Endothelial cell of umbilical vein (primary cell): ENCODE measurements around the gene GRM2. TPM values are rescaled to one million over a fixed set of nuclear protein-coding genes. Genes with fewer than 3 reads are reported as not detected.

Experiments
- BruUV-seq: library from RNA; stranded (reverse); fragments of 400-500 nt; replicated peaks from 2 replicates; lab custom pipeline; 2021; lab: Mats Ljungman, UMichigan
- CTCF ChIA-PET: fragments of 300-600, 350-600 bp; sonication (Branson Sonifier 250); formaldehyde crosslinking; loops from one replicate; lab custom pipeline; 2021; ENCODE audit warnings: antibody characterized with exemption, inconsistent platforms; lab: Charles Lee
- POLR2A ChIA-PET: fragments of 300-600, 350-600 bp; sonication (Branson Sonifier 250); formaldehyde crosslinking; loops from one replicate; lab custom pipeline; 2021; ENCODE audit warnings: antibody characterized with exemption, inconsistent platforms; lab: Charles Lee
- DNase-seq: peaks from one replicate; pipeline ENCODE4 v3.0.0-alpha.2; 2011; ENCODE audit warnings: low read depth, low spot score
- FAIRE-seq: peaks from 2 replicates; lab custom pipeline; 2011; peaks lifted over from hg19 to GRCh38; lab: Jason Lieb, UNC
- H2AFZ ChIP-seq: 2 replicates; pipeline ENCODE4 v1.6.0; 2012; ENCODE audit warnings: low read depth, low read length, control low read depth, inconsistent platforms
- H3K27ac ChIP-seq: 2 replicates; pipeline ENCODE4 v1.5.1; 2011; ENCODE audit warnings: low read depth, mild to moderate bottlenecking, control low read depth, low read length, moderate library complexity; ENCODE audit not compliant: insufficient read depth
- H3K27me3 ChIP-seq, 2 experiments: 2 replicates each; pipeline versions ENCODE4 v1.6.0 to v1.6.1; 2011; ENCODE audit warnings: low read length in 2 of 2, mixed read lengths in 1 of 2; ENCODE audit not compliant: control insufficient read depth in 2 of 2, insufficient read depth in 2 of 2
- H3K36me3 ChIP-seq, 2 experiments: 2 replicates in 1 of 2; 3 replicates in 1 of 2; pipeline ENCODE4 v1.5.1; 2011; ENCODE audit warnings: low read length in 2 of 2, mild to moderate bottlenecking in 1 of 2, moderate library complexity in 1 of 2; ENCODE audit not compliant: control insufficient read depth in 2 of 2, insufficient read depth in 2 of 2; ENCODE audit errors: extremely low read depth in 1 of 2
- H3K4me1 ChIP-seq: 3 replicates; pipeline ENCODE4 v1.5.1; 2011; ENCODE audit warnings: mild to moderate bottlenecking, low read length; ENCODE audit not compliant: control insufficient read depth, insufficient read depth; ENCODE audit errors: extremely low read depth
- H3K4me2 ChIP-seq: 2 replicates; pipeline ENCODE4 v1.6.1; 2011; ENCODE audit warnings: low read length, control low read depth, mixed read lengths; ENCODE audit not compliant: insufficient read depth
- H3K4me3 ChIP-seq, 3 experiments: fragments of 200-600 bp in 1 of 3; sonication (generic), shearing (Covaris generic) in 1 of 3; replicated peaks in 1 of 3; 2 replicates each; pipeline ENCODE4 v1.5.1; 2011 to 2016; ENCODE audit warnings: control low read depth in 3 of 3, low read length in 3 of 3, mild to moderate bottlenecking in 2 of 3, inconsistent platforms in 1 of 3, low read depth in 1 of 3, moderate library complexity in 1 of 3; ENCODE audit not compliant: insufficient read depth in 1 of 3
- H3K79me2 ChIP-seq: 2 replicates; pipeline ENCODE4 v1.6.0; 2012; ENCODE audit warnings: low read length, inconsistent platforms; ENCODE audit not compliant: control insufficient read depth, insufficient read depth
- H3K9ac ChIP-seq: replicated peaks from 2 replicates; pipeline ENCODE3; 2011; ENCODE audit warnings: low read length, control low read depth; ENCODE audit not compliant: insufficient read depth; ENCODE audit errors: extremely low read depth
- H3K9me1 ChIP-seq: replicated peaks from 3 replicates; pipeline ENCODE4 v1.6.0; 2011; ENCODE audit warnings: mild to moderate bottlenecking, low read length; ENCODE audit not compliant: control insufficient read depth, insufficient read depth; ENCODE audit errors: extremely low read depth
- H3K9me3 ChIP-seq: replicated peaks from 2 replicates; pipeline ENCODE4 v1.5.1; 2012; ENCODE audit warnings: low read length, inconsistent platforms; ENCODE audit not compliant: control insufficient read depth, insufficient read depth
- H4K20me1 ChIP-seq: replicated peaks from 2 replicates; pipeline ENCODE3; 2011; ENCODE audit warnings: mild to moderate bottlenecking, low read length; ENCODE audit not compliant: control insufficient read depth, insufficient read depth; ENCODE audit errors: extremely low read depth
- EZH2 ChIP-seq: IDR thresholded peaks from 2 replicates; pipeline ENCODE4 v1.6.1; 2012; ENCODE audit warnings: borderline replicate concordance, low read depth, mild to moderate bottlenecking, moderate library complexity, low read length, inconsistent platforms; ENCODE audit not compliant: severe bottlenecking
- FOS ChIP-seq: IDR thresholded peaks from 2 replicates; pipeline ENCODE4 v1.6.1; 2011; ENCODE audit warnings: mild to moderate bottlenecking, low read length, moderate library complexity, borderline replicate concordance; ENCODE audit not compliant: insufficient read depth
- GATA2 ChIP-seq: IDR thresholded peaks from 2 replicates; pipeline ENCODE4 v1.7.0; 2011; ENCODE audit warnings: low read depth, mild to moderate bottlenecking, moderate library complexity, mixed read lengths, low read length; ENCODE audit not compliant: insufficient read length, insufficient read depth
- JUN ChIP-seq: IDR thresholded peaks from 2 replicates; pipeline ENCODE4 v1.6.1; 2011; ENCODE audit warnings: borderline replicate concordance, low read depth; ENCODE audit not compliant: insufficient read length, insufficient read depth
- MYC ChIP-seq: IDR thresholded peaks from one replicate; pipeline ENCODE4 v1.6.1; 2011; ENCODE audit warnings: mild to moderate bottlenecking, low read depth, low read length
- POLR2A ChIP-seq: IDR thresholded peaks from 2 replicates; pipeline ENCODE4 v1.6.1; 2012; ENCODE audit warnings: low read depth, mild to moderate bottlenecking, control low read depth, low read length
- POLR2AphosphoS5 ChIP-seq: IDR thresholded peaks from 2 replicates; pipeline ENCODE4 v1.6.1; 2012; ENCODE audit warnings: low read depth, mild to moderate bottlenecking, control low read depth, low read length, moderate library complexity; ENCODE audit not compliant: insufficient read depth
- dilution Hi-C: fragments of 300-500 bp; cut with MboI; formaldehyde crosslinking; loops from one replicate; pipeline ENCODE4 v1.15.0; 2019; ENCODE audit warnings: low sequenced_read_pairs; ENCODE audit not compliant: extremely low pct_ligation_motif_present
- intact Hi-C: fragments of 100-400 bp; cut with micrococcal nuclease; formaldehyde crosslinking; loops from one replicate; pipeline ENCODE4 v1.10.0; 2022
- polyA plus RNA-seq, 4 experiments: library from polyadenylated mRNA; depleted of rRNA in 3 of 4; stranded (reverse) in 3 of 4; unstranded in 1 of 4; fragments of >200 nt; gene quantifications; 2 replicates each; pipeline versions ENCODE4 v1.2.1 to v1.2.3, GENCODE V29; 2011 to 2012; ENCODE audit warnings: missing spikeins in 1 of 4
- total RNA-seq: library from RNA; stranded (reverse); gene quantifications from 2 replicates; pipeline ENCODE4 v1.2.3, GENCODE V29; 2021
- TF ChIP-seq, protein P1 (sequence below): IDR thresholded peaks from 2 replicates; pipeline ENCODE4 v1.6.1; 2011; ENCODE audit not compliant: insufficient read depth, insufficient read length
- TF ChIP-seq, protein P2 (sequence below), 2 donors: IDR thresholded peaks; 1 replicate in 1 of 2; 2 replicates in 1 of 2; pipeline ENCODE4 v1.5.1; 2011; ENCODE audit warnings: low read length in 2 of 2, mild to moderate bottlenecking in 2 of 2, moderate library complexity in 2 of 2, control low read depth in 1 of 2, inconsistent platforms in 1 of 2, low read depth in 1 of 2; ENCODE audit not compliant: insufficient read depth in 1 of 2; ENCODE audit errors: extremely low read depth in 1 of 2

GRM2 gene
- total and polyA plus RNA-seq, 2 donors (not counting 3 experiments of a cell fraction or from before 2014, with no cell fraction given), result 0.10 to 0.51 TPM

DNA sequence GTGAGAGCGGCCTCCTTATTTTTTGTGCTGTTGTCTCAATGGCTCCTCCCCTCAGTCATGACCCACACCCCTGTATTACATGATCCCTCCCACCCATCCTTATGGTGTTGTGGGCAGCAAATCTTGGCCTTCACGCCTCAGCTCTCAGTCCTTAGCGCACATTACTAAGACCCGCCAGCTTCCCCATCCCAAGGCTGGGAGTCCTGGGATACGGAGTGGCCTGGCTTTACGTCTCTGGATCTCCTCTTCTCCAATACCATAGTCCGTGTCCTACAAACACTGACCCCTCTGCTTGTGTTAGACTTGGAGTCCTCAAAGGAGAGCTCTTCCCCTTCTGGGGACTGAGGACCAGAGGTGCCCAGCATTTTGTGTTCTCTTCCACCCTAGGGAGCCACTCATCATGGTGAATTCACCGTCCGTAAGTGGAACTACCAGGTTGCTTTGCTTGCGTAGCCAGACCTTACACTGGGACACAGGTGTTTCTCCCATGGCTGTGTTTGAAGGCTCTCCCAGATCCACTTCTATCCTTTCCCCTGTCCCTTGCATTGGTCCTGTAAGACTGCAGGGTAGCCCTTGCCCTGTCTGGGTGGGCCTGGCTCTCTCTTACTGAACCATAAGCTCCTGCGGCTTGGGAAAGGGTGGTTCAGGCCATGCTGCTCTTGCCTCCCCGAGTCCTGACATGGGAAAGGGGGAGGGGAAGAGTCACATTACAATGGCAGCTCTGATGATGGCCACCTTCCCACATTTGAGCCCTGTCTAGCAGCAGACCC lies 13.6 kb downstream of the GRM2 start:
- no peaks in the 10 kb centered on the region for H4K20me1 ChIP-seq
- BruUV-seq, result no TSS peak
- H3K9me1 ChIP-seq, result no peaks in the 10 kb centered on the region
- H3K9me3 ChIP-seq, result no peaks in the 10 kb centered on the region
- intact Hi-C loops, result no loop called here
- CTCF ChIA-PET, result interaction anchor here (1.2 to 2.3 kb wide), 4 partner anchors 10 to 79 kb away, joined by 3 to 20 read pairs (median 6); no protein-coding TSS in a partner anchor
- POLR2A ChIA-PET, result no interaction called here
- no peaks in the 10 kb centered on the region for H3K4me1 ChIP-seq
- H3K4me2 ChIP-seq, result no peak overlapping the region
- H3K27ac ChIP-seq, result no peak overlapping the region
- FAIRE-seq (no peak), DNase-seq (no peak)
- H3K4me3 ChIP-seq, result no peak overlapping the region
- H3K79me2 ChIP-seq, result no peaks in the 10 kb centered on the region
- dilution Hi-C loops, result no loop called here
- H2AFZ ChIP-seq, result no peak overlapping the region
- no peaks in the 10 kb centered on the region for H3K27me3 ChIP-seq
- H3K9ac ChIP-seq, result no peak overlapping the region
- TF ChIP-seq JUN (no peak), FOS (no peak), GATA2 (no peak), POLR2AphosphoS5 (no peak), EZH2 (no peak), MYC (no peak), POLR2A (no peak)
- TF ChIP-seq, protein P1, sequence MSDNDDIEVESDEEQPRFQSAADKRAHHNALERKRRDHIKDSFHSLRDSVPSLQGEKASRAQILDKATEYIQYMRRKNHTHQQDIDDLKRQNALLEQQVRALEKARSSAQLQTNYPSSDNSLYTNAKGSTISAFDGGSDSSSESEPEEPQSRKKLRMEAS, result no peak
- TF ChIP-seq, protein P2, sequence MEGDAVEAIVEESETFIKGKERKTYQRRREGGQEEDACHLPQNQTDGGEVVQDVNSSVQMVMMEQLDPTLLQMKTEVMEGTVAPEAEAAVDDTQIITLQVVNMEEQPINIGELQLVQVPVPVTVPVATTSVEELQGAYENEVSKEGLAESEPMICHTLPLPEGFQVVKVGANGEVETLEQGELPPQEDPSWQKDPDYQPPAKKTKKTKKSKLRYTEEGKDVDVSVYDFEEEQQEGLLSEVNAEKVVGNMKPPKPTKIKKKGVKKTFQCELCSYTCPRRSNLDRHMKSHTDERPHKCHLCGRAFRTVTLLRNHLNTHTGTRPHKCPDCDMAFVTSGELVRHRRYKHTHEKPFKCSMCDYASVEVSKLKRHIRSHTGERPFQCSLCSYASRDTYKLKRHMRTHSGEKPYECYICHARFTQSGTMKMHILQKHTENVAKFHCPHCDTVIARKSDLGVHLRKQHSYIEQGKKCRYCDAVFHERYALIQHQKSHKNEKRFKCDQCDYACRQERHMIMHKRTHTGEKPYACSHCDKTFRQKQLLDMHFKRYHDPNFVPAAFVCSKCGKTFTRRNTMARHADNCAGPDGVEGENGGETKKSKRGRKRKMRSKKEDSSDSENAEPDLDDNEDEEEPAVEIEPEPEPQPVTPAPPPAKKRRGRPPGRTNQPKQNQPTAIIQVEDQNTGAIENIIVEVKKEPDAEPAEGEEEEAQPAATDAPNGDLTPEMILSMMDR (IDR thresholded peaks at IDR 0.05; ENCODE audit: extremely low read depth in 1 of 2, insufficient read depth in 1 of 2, low read depth in 1 of 2, low read length in 2 of 2), result no peak
- H3K36me3 ChIP-seq, result no peaks in the 10 kb centered on the region
